DMS 273 (cell line): ENCODE data around the gene ZC3H12C.
"Not testable (repeated sequence)": the region's sequence is repeated elsewhere in the genome, so short reads cannot be mapped to it uniquely, and the experiment has no call there.

Experiments used
- DNase-seq: peaks from one replicate; lab custom pipeline; 2025; ENCODE audit not compliant: unreplicated experiment; lab: John Stamatoyannopoulos, UW

The ZC3H12C gene

GRCh38 chr11:110208678-110209312, 115.6 kb downstream of the ZC3H12C start:
- peak; percentile 23 for DNase-seq

GRCh38 chr11:110209313-110209694, 116.1 kb downstream of the ZC3H12C start:
- DNase-seq = not testable (repeated sequence)

GRCh38 chr11:110217223-110217877, 124.2 kb downstream of the ZC3H12C start:
- DNase-seq = no peak

- DNase-seq = peak; percentile 32
These were observed 124.7 kb downstream of the ZC3H12C start for GRCh38 chr11:110217936-110218335.

GRCh38 chr11:110219006-110219785, 126.0 kb downstream of the ZC3H12C start:
- DNase-seq = no peak
